ENCODE results near the gene LIMK1. TPM values are rescaled to one million over a fixed set of nuclear protein-coding genes. Genes with fewer than 3 reads are reported as not detected.

LIMK1 gene
- total RNA-seq, 1 experiment from 2014 or later: 63.8 TPM

DNA sequence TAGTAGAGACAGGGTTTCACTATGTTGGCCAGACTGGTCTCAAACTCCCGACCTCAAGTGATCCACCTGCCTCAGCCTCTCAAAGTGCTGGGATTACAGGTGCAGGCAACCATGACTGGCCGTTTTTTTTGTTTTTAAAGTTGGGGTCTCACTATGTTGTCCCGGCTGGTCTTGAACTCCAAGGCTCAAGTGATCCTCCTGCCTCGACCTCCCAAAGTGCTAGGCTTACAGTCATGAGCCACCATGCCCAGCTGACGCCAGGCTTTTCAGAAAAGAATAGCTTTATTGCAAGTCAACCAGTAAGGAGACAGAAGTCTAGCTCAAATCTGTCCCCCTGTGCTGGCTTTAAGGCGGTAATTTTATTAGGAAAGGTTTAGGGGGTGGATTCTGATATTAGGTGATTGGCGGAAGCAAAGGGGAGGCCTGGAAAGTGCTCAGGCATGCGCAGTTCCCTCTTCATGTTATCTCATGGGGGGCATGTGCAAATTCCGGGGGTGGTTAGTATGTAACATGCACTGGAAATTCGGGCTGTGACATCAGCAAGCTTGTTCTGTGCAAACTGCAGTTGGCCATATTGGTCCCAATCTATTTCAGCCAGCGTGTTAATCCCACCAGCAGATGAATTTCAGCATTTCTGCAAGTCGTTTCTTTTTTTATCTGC, 42.7 kb downstream of the LIMK1 start:
- no peaks in the 10 kb centered on the region for H3K4me1 ChIP-seq (ENCODE audit: insufficient read depth, low read length)
- H2BK5ac ChIP-seq (ENCODE audit: insufficient read length, low read length): no peak overlapping the region
- DNase-seq: no peak
- no peaks in the 10 kb centered on the region for H4K20me1 ChIP-seq (ENCODE audit: control insufficient read depth, insufficient read depth, insufficient read length)
- no peak overlapping the region for H2AK5ac ChIP-seq (ENCODE audit: insufficient read length, low read length)
- no peak overlapping the region for H3K4me2 ChIP-seq (ENCODE audit: insufficient read depth, insufficient read length, low read length)
- no peak overlapping the region for H3K14ac ChIP-seq (ENCODE audit: insufficient read depth, low read length)
- Mint-ChIP-seq H3K27me3 (ENCODE audit: low read depth) (no peaks in the 10 kb centered on the region), H3K4me1 (no peaks in the 10 kb centered on the region), H3K27ac (no peak overlapping the region), H3K9me3 (no peaks in the 10 kb centered on the region), H3K36me3 (ENCODE audit: insufficient read depth in 1 of 3, low read depth in 3 of 3) (peaks cover 2 to 9% (median 6%) of the 10 kb centered on the region in 3 experiments; a peak in 6 of 7 replicates), H3K4me3 (no peak overlapping the region)
- H2BK20ac ChIP-seq (ENCODE audit: low read depth, low read length, poor library complexity, severe bottlenecking): no peak overlapping the region
- H3K9ac ChIP-seq (ENCODE audit: extremely low read depth, insufficient read length, low read length): no peak overlapping the region
- H3K56ac ChIP-seq (ENCODE audit: insufficient read length, low read depth, low read length): no peak overlapping the region
- H2BK120ac ChIP-seq (ENCODE audit: low read depth, low read length, poor library complexity, severe bottlenecking): no peak overlapping the region
- no peak overlapping the region for H2AFZ ChIP-seq (ENCODE audit: low read length)
- no peak overlapping the region for H3K18ac ChIP-seq (ENCODE audit: insufficient read length, low read depth, low read length)
- no peak overlapping the region for H4K8ac ChIP-seq (replicated peaks; ENCODE audit: insufficient read length, low read depth, low read length)
- no peaks in the 10 kb centered on the region for H3K79me2 ChIP-seq (ENCODE audit: insufficient read depth, low read length)
- H3K27me3 ChIP-seq (ENCODE audit: insufficient read depth, low read length): no peaks in the 10 kb centered on the region
- H2BK15ac ChIP-seq (ENCODE audit: low read depth, low read length): no peak overlapping the region
- no peak overlapping the region for H3T11ph ChIP-seq (ENCODE audit: low read length)
- H2BK12ac ChIP-seq (ENCODE audit: insufficient read length, low read depth, low read length): no peak overlapping the region
- H3K27ac ChIP-seq (ENCODE audit: insufficient read length, low read depth, low read length): no peak overlapping the region
- H3K4ac ChIP-seq (ENCODE audit: low read depth, low read length): no peak overlapping the region
- no CpG with 5 or more reads among the region's 12 CpGs for WGBS (ENCODE audit: extremely low coverage, insufficient read length, low lambda C conversion rate)
- no peak overlapping the region for H3K23ac ChIP-seq (ENCODE audit: insufficient read length, low read depth, low read length)
- H4K5ac ChIP-seq (ENCODE audit: insufficient read length, low read depth, low read length): no peak overlapping the region
- no peaks in the 10 kb centered on the region for H3K23me2 ChIP-seq (ENCODE audit: insufficient read length, low read depth, low read length, poor library complexity, severe bottlenecking)
- no peak overlapping the region for H4K91ac ChIP-seq (ENCODE audit: insufficient read length, low read depth, low read length)
- H3K79me1 ChIP-seq (ENCODE audit: insufficient read depth, low read depth, low read length, poor library complexity, severe bottlenecking): no peaks in the 10 kb centered on the region
- H3K9me3 ChIP-seq (ENCODE audit: control insufficient read depth, low read depth, low read length): no peaks in the 10 kb centered on the region
- TF ChIP-seq, protein P1, sequence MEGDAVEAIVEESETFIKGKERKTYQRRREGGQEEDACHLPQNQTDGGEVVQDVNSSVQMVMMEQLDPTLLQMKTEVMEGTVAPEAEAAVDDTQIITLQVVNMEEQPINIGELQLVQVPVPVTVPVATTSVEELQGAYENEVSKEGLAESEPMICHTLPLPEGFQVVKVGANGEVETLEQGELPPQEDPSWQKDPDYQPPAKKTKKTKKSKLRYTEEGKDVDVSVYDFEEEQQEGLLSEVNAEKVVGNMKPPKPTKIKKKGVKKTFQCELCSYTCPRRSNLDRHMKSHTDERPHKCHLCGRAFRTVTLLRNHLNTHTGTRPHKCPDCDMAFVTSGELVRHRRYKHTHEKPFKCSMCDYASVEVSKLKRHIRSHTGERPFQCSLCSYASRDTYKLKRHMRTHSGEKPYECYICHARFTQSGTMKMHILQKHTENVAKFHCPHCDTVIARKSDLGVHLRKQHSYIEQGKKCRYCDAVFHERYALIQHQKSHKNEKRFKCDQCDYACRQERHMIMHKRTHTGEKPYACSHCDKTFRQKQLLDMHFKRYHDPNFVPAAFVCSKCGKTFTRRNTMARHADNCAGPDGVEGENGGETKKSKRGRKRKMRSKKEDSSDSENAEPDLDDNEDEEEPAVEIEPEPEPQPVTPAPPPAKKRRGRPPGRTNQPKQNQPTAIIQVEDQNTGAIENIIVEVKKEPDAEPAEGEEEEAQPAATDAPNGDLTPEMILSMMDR (conservative IDR thresholded peaks at IDR 0.05): no peak
